Raji (cell line): ENCODE data around the gene CTSD.

ENCODE experiments used
- POLR2A ChIP-seq: IDR thresholded peaks from 2 replicates; pipeline ENCODE4 v1.6.1; 2011; ENCODE audit warnings: low read depth, low read length, control low read depth; ENCODE audit not compliant: insufficient read depth

The CTSD gene

DNA sequence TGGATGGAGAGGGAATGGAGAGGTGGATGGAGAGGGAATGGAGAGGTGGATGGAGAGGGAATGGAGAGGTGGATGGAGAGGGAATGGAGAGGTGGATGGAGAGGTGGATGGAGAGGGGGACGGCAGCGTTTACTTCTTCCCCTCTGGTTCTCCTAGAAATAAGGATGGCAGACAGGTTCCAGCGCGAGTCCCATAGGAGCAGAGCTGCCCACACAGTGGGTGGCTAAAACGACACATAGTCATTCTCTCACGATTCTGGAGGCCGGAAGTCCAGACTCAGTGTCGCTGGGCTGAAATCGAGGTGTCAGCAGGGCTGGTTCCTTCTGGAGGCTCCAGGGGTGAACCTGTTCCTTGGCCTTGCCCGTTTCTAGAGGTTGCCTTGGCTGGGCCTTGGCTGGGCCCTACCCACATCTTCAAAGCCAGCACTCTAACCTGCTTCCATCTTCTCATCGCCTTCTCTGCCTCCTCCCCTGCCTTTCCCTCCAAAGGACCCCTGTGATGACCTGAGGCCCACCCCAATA is 12.7 kb upstream of the CTSD start:
- no peak for TF ChIP-seq POLR2A

- no peak for TF ChIP-seq POLR2A
Measured at GRCh38 chr11:1774886-1775285, 11.2 kb upstream of the CTSD start.

- no peak for TF ChIP-seq POLR2A
Measured at GRCh38 chr11:1773994-1774550, 10.3 kb upstream of the CTSD start.

- no peak for TF ChIP-seq POLR2A
Measured at GRCh38 chr11:1773131-1773993, 9.6 kb upstream of the CTSD start.

GRCh38 chr11:1772270-1773130 is 8.8 kb upstream of the CTSD start:
- TF ChIP-seq POLR2A: no peak

- TF ChIP-seq POLR2A: no peak
Measured at GRCh38 chr11:1771700-1772099, 8.0 kb upstream of the CTSD start.

- TF ChIP-seq POLR2A: no peak
Measured at GRCh38 chr11:1771273-1771672, 7.5 kb upstream of the CTSD start.

DNA sequence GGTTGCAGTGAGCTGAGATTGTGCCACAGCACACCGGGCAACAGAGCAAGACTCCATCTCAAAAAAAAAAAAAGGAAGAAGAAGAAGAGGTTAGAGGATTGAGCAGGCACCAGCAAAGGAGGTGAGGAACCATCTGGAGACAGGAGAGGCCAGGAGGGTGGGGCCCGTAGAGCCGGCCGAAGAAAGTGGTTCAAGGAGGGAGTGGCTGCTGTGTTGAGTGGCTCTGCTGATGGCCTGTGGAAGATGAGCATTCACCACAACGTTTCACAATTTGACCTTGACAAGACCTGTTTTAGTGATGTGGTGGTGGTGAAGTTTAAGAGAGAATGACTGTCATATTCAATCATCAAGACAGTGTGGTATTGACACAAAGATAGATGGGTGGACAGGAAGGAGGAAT is 6.8 kb upstream of the CTSD start:
- no peak for TF ChIP-seq POLR2A

DNA sequence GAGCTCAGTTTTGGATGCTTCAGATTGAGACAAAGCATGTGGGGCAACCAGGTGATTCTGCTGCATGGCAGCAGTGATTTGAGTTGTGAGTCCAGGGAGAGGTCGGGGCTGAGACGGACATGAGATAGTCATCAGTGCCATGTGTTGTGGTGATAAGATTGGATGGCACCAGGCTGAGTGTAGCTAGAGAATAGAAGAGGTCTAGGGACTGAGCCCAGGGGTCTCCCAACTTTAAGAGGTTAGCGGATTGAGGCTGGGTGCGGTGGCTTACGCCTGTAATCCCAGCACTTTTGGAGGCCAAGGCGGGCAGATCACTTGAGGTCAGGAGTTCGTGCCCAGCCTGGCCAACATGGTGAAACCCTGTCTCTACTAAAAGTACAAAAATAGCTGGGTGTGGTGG is 6.3 kb upstream of the CTSD start:
- TF ChIP-seq POLR2A: no peak

DNA sequence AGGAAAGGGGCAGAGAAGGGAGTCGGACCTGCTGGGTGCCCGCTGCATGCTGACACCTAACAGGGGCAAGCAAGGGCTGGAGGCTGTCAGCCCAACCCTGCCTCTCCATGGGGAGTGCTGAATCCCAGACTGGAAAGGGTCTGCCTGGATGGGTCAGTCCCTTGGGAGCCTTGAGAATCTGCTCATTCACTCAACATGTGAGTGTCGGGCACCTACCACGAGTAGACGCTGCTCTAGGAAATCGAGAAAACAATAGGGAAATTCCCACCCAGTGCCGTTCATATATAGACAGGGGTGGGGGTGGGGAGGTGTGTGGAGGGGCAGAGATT is 4.4 kb upstream of the CTSD start:
- no peak for TF ChIP-seq POLR2A

DNA sequence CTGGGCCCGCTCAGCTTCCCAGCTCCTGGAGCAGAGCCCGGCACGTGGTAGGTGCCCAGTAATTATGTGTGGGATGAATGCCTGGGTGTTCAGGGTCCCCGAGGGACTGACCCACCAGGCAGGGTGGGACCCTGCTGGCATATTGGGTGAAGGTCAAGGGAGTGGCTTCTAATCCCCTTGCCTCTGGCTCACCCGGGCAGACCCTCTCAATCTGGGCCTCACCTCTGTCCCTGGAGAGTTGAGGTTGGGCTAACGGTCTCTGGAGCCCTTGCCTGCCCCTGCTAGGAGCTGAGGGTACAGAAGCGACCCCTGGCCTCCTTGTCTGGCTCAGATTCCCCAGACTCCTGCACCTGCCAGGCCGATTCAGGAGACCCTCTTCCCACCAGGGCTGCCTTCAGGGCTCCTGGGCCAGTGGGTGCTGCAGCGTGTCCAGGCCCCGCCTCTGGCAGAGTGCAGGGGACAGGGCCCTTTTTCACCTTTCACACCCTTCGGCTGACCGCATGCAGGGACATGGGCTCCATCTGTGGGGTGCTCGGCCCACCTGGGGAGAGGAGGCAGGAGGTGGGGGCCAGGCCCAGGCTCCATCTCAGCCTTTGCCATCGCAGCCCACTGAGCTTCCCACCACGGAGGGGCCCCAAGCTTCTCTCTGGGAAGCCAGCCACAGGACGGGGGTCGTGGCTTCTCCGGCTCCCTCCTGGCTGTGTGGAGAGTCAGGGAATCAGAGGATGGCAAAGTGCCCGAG is 3.8 kb upstream of the CTSD start:
- TF ChIP-seq POLR2A: no peak

GRCh38 chr11:1766719-1767398 is 3.1 kb upstream of the CTSD start:
- no peak for TF ChIP-seq POLR2A

DNA sequence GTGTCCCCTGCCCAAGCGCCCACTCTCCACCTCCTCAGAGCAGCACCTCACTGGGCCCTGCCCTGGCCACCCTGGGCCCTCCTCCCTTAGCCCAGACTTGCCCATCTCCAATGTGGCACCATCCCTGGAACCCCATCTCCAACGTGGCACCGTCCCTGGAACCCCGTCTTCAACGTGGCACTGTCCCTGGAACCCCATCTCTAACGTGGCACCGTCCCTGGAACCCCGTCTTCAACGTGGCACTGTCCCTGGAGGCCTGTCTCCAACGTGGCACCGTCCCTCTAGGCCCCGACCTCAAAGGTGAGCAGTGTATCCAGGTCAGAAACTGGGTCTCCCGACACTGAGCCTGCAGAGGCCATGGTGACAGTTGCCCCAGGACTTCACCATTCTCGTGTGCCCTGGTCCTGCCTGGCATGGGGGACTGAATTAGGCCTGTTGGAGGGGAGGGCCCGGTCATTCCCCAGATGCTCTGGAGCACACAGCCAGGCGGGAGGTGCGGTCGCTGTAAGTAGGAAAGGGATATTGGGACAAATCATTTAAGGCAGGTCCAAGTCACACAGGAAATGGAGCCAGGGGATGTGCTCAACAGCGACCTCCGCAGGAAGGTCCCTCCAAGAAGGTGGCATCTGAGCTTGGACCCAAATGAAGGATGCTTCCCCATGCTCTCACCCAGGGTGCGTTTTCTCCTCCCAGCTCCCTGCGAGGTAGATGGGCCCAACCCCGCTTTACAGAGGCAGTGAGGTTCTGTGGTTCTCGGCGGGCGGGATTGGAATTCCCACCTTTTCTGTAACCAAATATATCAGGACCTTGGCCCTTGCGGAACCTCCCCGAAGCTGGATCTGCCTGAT is 2.4 kb upstream of the CTSD start:
- TF ChIP-seq POLR2A: no peak
